ENCODE measurements around the gene B3GNT7. TPM values are rescaled to one million over a fixed set of nuclear protein-coding genes. Genes with fewer than 3 reads are reported as not detected.
"Not testable (repeated sequence)": the region's sequence is repeated elsewhere in the genome, so short reads cannot be mapped to it uniquely, and the experiment has no call there.

Gene B3GNT7
- polyA plus RNA-seq, 1 donor from 2014 or later = 0.67 TPM

DNA sequence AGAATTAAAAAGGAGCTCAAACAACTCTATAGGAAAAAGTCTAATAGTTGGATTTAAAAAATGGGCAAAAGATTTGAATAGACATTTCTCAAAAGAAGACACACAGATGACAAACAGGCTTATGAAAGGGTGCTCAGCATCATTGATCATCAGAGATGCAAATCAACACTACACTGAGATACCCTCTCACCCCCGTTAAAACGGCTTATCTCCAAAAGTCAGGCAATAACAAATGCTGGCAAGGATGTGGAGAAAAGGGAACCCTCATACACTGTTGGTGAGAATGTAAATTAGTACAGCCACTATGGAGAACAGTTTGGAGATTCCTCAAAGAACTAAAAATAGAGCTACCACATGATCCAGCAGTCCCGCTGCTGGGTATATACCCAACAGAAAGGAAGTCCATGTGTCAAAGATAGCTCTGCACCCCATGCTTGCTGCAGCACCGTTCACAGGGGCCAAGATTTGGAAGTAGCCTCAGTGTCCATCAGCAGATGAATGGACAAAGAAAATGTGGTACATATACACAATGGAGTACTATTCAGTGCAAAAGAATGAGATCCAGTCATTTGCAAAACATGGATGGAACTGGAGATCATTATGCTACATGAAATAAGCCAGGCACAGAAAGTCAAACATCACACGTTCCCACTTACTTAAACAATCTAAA, 46.7 kb upstream of the B3GNT7 start:
- Histone ChIP-seq H2AFZ (ENCODE audit: low read depth, low read length) (no peak overlapping the region), H3K36me3 (ENCODE audit: insufficient read depth, low read length) (no peaks in the 10 kb centered on the region), H3K9ac (ENCODE audit: low read length) (no peak overlapping the region), H4K20me1 (ENCODE audit: insufficient read depth) (no peaks in the 10 kb centered on the region), H3K27me3 (ENCODE audit: insufficient read depth, low read depth, low read length) (no peaks in the 10 kb centered on the region), H3K9me2 (ENCODE audit: insufficient read depth, low read length) (no peaks in the 10 kb centered on the region), H3K4me2 (ENCODE audit: low read length) (no peak overlapping the region), H3K79me2 (replicated peaks; ENCODE audit: insufficient read depth, low read length) (no peaks in the 10 kb centered on the region), H3K4me3 (ENCODE audit: low read length) (no peak overlapping the region), H3K27ac (ENCODE audit: low read length) (no peak overlapping the region), H3K9me3 (ENCODE audit: low read length) (no peaks in the 10 kb centered on the region), H3F3A (ENCODE audit: insufficient read depth, low read length, poor library complexity, severe bottlenecking) (no peaks in the 10 kb centered on the region)
- no peak for TF ChIP-seq EP300 (conservative IDR thresholded peaks at IDR 0.05; ENCODE audit: poor library complexity, severe bottlenecking)
- no peak for TF ChIP-seq TAF1 (IDR thresholded peaks at IDR 0.05; ENCODE audit: low read depth)
- TF ChIP-seq, protein P1, sequence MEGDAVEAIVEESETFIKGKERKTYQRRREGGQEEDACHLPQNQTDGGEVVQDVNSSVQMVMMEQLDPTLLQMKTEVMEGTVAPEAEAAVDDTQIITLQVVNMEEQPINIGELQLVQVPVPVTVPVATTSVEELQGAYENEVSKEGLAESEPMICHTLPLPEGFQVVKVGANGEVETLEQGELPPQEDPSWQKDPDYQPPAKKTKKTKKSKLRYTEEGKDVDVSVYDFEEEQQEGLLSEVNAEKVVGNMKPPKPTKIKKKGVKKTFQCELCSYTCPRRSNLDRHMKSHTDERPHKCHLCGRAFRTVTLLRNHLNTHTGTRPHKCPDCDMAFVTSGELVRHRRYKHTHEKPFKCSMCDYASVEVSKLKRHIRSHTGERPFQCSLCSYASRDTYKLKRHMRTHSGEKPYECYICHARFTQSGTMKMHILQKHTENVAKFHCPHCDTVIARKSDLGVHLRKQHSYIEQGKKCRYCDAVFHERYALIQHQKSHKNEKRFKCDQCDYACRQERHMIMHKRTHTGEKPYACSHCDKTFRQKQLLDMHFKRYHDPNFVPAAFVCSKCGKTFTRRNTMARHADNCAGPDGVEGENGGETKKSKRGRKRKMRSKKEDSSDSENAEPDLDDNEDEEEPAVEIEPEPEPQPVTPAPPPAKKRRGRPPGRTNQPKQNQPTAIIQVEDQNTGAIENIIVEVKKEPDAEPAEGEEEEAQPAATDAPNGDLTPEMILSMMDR (IDR thresholded peaks at IDR 0.05; ENCODE audit: poor library complexity, severe bottlenecking) = no peak
- TF ChIP-seq EZH2 (IDR thresholded peaks at IDR 0.05; ENCODE audit: borderline replicate concordance, insufficient read depth, low read length, poor library complexity, severe bottlenecking) = no peak
- TF ChIP-seq SMC3 (conservative IDR thresholded peaks at IDR 0.05; ENCODE audit: poor library complexity) = no peak
- no peak for TF ChIP-seq RAD21 (conservative IDR thresholded peaks at IDR 0.05)
- TF ChIP-seq MXI1 (conservative IDR thresholded peaks at IDR 0.05; ENCODE audit: poor library complexity, severe bottlenecking) = no peak
- TF ChIP-seq POLR2AphosphoS5 (IDR thresholded peaks at IDR 0.05) = no peak
- TF ChIP-seq, protein P2, sequence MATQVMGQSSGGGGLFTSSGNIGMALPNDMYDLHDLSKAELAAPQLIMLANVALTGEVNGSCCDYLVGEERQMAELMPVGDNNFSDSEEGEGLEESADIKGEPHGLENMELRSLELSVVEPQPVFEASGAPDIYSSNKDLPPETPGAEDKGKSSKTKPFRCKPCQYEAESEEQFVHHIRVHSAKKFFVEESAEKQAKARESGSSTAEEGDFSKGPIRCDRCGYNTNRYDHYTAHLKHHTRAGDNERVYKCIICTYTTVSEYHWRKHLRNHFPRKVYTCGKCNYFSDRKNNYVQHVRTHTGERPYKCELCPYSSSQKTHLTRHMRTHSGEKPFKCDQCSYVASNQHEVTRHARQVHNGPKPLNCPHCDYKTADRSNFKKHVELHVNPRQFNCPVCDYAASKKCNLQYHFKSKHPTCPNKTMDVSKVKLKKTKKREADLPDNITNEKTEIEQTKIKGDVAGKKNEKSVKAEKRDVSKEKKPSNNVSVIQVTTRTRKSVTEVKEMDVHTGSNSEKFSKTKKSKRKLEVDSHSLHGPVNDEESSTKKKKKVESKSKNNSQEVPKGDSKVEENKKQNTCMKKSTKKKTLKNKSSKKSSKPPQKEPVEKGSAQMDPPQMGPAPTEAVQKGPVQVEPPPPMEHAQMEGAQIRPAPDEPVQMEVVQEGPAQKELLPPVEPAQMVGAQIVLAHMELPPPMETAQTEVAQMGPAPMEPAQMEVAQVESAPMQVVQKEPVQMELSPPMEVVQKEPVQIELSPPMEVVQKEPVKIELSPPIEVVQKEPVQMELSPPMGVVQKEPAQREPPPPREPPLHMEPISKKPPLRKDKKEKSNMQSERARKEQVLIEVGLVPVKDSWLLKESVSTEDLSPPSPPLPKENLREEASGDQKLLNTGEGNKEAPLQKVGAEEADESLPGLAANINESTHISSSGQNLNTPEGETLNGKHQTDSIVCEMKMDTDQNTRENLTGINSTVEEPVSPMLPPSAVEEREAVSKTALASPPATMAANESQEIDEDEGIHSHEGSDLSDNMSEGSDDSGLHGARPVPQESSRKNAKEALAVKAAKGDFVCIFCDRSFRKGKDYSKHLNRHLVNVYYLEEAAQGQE (IDR thresholded peaks at IDR 0.05; ENCODE audit: borderline replicate concordance) = no peak

DNA sequence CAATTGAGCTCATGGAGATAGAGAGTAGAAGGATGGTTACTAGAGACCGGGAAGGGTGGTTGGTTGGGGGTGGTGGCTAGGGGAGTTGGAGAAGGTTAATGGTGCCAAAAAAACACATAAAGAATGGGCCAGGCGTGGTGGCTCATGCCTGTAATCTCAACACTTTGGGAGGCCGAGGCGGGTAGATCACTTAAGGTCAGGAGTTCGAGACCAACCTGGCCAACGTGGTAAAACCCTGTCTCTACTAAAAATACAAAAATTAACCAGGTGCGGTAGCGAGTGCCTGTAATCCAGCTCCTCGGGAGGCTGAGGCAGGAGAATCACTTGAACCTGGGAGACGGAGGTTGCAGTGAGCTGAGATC, 46.2 kb upstream of the B3GNT7 start:
- H3F3A ChIP-seq (ENCODE audit: insufficient read depth, low read length, poor library complexity, severe bottlenecking); H3K9me2 ChIP-seq (ENCODE audit: insufficient read depth, low read length); H3K27me3 ChIP-seq (ENCODE audit: insufficient read depth, low read depth, low read length); H2AFZ ChIP-seq (ENCODE audit: low read depth, low read length); H3K27ac ChIP-seq (ENCODE audit: low read length); H3K4me2 ChIP-seq (ENCODE audit: low read length); H3K4me3 ChIP-seq (ENCODE audit: low read length); H4K20me1 ChIP-seq (ENCODE audit: insufficient read depth); H3K36me3 ChIP-seq (ENCODE audit: insufficient read depth, low read length); H3K9me3 ChIP-seq (ENCODE audit: low read length); H3K79me2 ChIP-seq (replicated peaks; ENCODE audit: insufficient read depth, low read length); H3K9ac ChIP-seq (ENCODE audit: low read length): not testable (repeated sequence)

DNA sequence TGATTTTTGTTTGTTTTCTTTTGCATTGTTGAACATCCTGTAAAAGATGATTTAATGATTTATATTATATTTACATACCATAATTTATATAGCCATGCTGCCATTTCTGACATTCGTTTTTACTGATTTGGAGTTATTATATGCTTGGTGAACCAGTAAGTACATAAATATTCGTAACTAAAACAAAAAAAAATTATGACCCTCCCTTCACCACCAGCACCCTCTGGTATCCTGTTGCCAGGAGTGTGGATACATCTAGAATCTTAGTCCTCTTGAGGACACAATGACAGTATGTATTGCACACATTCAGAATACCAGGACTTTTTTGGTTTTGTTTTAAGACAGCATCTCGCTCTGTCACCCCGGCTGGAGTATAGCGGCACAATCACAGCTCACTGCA, 43.9 kb upstream of the B3GNT7 start:
- H3K9me2 ChIP-seq (ENCODE audit: insufficient read depth, low read length) = no peaks in the 10 kb centered on the region
- H4K20me1 ChIP-seq (ENCODE audit: insufficient read depth) = no peaks in the 10 kb centered on the region
- H3K36me3 ChIP-seq (ENCODE audit: insufficient read depth, low read length) = no peaks in the 10 kb centered on the region
- no peaks in the 10 kb centered on the region for H3F3A ChIP-seq (ENCODE audit: insufficient read depth, low read length, poor library complexity, severe bottlenecking)
- H3K9me3 ChIP-seq (ENCODE audit: low read length) = no peaks in the 10 kb centered on the region
- H3K27me3 ChIP-seq (ENCODE audit: insufficient read depth, low read depth, low read length) = no peaks in the 10 kb centered on the region
- no peak overlapping the region for H2AFZ ChIP-seq (ENCODE audit: low read depth, low read length)
- no peak overlapping the region for H3K4me2 ChIP-seq (ENCODE audit: low read length)
- H3K79me2 ChIP-seq (replicated peaks; ENCODE audit: insufficient read depth, low read length) = no peaks in the 10 kb centered on the region
- no peak overlapping the region for H3K27ac ChIP-seq (ENCODE audit: low read length)
- H3K4me3 ChIP-seq (ENCODE audit: low read length) = no peak overlapping the region
- no peak overlapping the region for H3K9ac ChIP-seq (ENCODE audit: low read length)
- no peak for TF ChIP-seq POLR2AphosphoS5 (IDR thresholded peaks at IDR 0.05)
- TF ChIP-seq, protein P2 (IDR thresholded peaks at IDR 0.05; ENCODE audit: borderline replicate concordance) = no peak
- no peak for TF ChIP-seq TAF1 (IDR thresholded peaks at IDR 0.05; ENCODE audit: low read depth)
- no peak for TF ChIP-seq SMC3 (conservative IDR thresholded peaks at IDR 0.05; ENCODE audit: poor library complexity)
- no peak for TF ChIP-seq RAD21 (conservative IDR thresholded peaks at IDR 0.05)
- TF ChIP-seq EP300 (conservative IDR thresholded peaks at IDR 0.05; ENCODE audit: poor library complexity, severe bottlenecking) = no peak
- TF ChIP-seq EZH2 (IDR thresholded peaks at IDR 0.05; ENCODE audit: borderline replicate concordance, insufficient read depth, low read length, poor library complexity, severe bottlenecking) = no peak
- TF ChIP-seq, protein P1 (IDR thresholded peaks at IDR 0.05; ENCODE audit: poor library complexity, severe bottlenecking) = no peak
- TF ChIP-seq MXI1 (conservative IDR thresholded peaks at IDR 0.05; ENCODE audit: poor library complexity, severe bottlenecking) = no peak
